Measurements from ENCODE around the gene C1orf159.

C1orf159 gene

GRCh38 chr1:1151306-1151705 is 35.4 kb upstream of the C1orf159 start:
- Mint-ChIP-seq H3K27me3 (ENCODE audit: low read depth, poor library complexity) (peaks cover 20% of the 10 kb centered on the region), H3K27ac (no peak overlapping the region), H3K36me3 (ENCODE audit: low read depth) (peaks cover 19% of the 10 kb centered on the region), H3K4me1 (peaks cover 8% of the 10 kb centered on the region), H3K4me3 (no peak overlapping the region), H3K9me3 (peaks cover 35% of the 10 kb centered on the region)
- DNase-seq, result no peak
- no peak for TF ChIP-seq CTCF (IDR thresholded peaks at IDR 0.05)

DNA sequence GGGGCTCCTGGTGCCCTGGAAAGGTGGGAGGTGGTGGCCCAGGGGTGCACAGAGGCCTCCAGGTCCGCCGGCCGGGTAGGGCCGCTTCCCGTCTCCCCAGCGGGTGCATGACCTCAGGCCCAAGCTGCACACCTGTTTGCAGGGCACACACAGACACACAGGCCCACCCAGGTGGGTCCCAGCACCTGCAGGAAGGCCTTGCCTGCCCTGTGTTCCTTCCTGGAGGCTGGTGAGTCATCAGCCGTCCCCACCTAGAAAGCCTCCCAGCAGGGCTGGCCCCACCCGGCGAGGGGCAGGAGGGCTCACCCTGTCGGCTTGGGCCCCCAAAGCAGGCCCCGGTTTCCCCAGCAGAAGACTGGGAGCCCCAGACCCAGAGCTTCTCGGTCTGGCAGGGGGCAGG is 34.2 kb upstream of the C1orf159 start:
- Mint-ChIP-seq H3K36me3 (ENCODE audit: low read depth) (peaks cover 19% of the 10 kb centered on the region), H3K27ac (no peak overlapping the region), H3K9me3 (peaks cover 29% of the 10 kb centered on the region), H3K27me3 (ENCODE audit: low read depth, poor library complexity) (peaks cover 12% of the 10 kb centered on the region), H3K4me3 (no peak overlapping the region), H3K4me1 (peaks cover 8% of the 10 kb centered on the region)
- no peak for TF ChIP-seq CTCF (IDR thresholded peaks at IDR 0.05)
- no peak for DNase-seq

DNA sequence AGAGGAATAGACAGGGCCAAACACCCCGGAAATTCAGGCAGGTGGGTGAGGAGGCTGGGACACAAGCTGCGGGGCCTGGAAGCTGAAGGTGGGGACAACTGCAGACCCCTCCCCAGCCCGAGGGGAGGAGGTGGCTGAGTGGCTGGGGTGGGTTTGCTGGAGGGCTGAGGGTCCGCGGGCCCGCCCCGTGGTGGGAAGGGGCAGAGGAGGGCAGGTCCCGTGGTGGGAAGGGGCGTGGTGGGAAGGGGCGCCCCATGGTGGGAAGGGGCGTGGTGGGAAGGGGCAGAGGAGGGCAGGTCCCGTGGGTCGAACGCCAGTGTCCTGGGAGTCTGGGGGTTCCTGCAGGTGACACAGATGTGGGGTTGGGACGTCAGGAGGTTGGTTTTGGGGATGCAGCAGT is 33.5 kb upstream of the C1orf159 start:
- Mint-ChIP-seq H3K4me3 (no peak overlapping the region), H3K9me3 (peaks cover 25% of the 10 kb centered on the region), H3K27me3 (ENCODE audit: low read depth, poor library complexity) (peaks cover 11% of the 10 kb centered on the region), H3K36me3 (ENCODE audit: low read depth) (peaks cover 19% of the 10 kb centered on the region), H3K27ac (no peak overlapping the region), H3K4me1 (peaks cover 8% of the 10 kb centered on the region)
- no peak for DNase-seq
- TF ChIP-seq CTCF (IDR thresholded peaks at IDR 0.05), result no peak

GRCh38 chr1:1148569-1148968 is 32.7 kb upstream of the C1orf159 start:
- no peak overlapping the region for H3K27ac Mint-ChIP-seq
- TF ChIP-seq CTCF (IDR thresholded peaks at IDR 0.05), result no peak
- H3K36me3 Mint-ChIP-seq (ENCODE audit: low read depth), result peaks cover 15% of the 10 kb centered on the region
- H3K4me1 Mint-ChIP-seq, result peaks cover 8% of the 10 kb centered on the region
- H3K9me3 Mint-ChIP-seq, result peaks cover 17% of the 10 kb centered on the region
- H3K4me3 Mint-ChIP-seq, result no peak overlapping the region
- DNase-seq, result no peak
- peaks cover 11% of the 10 kb centered on the region for H3K27me3 Mint-ChIP-seq (ENCODE audit: low read depth, poor library complexity)

DNA sequence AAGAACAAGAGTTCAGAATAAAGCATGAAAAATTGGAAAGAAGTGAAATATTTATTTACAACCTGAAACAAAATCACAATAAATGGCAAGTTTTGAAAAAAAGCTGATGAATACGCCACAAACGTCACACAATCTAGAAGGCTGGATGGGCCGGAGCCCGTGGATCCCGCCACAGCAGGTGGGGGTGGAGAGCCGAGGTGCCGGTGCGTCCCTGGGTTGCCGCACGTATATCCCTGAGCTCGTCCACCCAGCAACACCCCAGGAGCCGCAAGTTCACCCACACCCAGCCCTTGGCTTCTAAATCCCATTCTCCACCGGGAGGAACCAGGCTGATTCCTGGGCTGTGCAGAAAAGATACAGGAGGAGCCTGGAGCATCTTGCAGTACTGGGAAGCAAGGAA is 32.2 kb upstream of the C1orf159 start:
- DNase-seq, result no peak
- Mint-ChIP-seq H3K36me3 (ENCODE audit: low read depth) (peaks cover 10% of the 10 kb centered on the region), H3K9me3 (peaks cover 12% of the 10 kb centered on the region), H3K4me1 (peaks cover 8% of the 10 kb centered on the region), H3K4me3 (no peak overlapping the region), H3K27ac (no peak overlapping the region), H3K27me3 (ENCODE audit: low read depth, poor library complexity) (peaks cover 11% of the 10 kb centered on the region)
- no peak for TF ChIP-seq CTCF (IDR thresholded peaks at IDR 0.05)

- TF ChIP-seq CTCF (IDR thresholded peaks at IDR 0.05), result no peak
- H3K4me1 Mint-ChIP-seq, result peaks cover 8% of the 10 kb centered on the region
- no peaks in the 10 kb centered on the region for H3K36me3 Mint-ChIP-seq (ENCODE audit: low read depth)
- H3K4me3 Mint-ChIP-seq, result no peak overlapping the region
- H3K27me3 Mint-ChIP-seq (ENCODE audit: low read depth, poor library complexity), result peaks cover 12% of the 10 kb centered on the region
- peak overlapping the region; percentile 48 for H3K27ac Mint-ChIP-seq
- DNase-seq, result no peak
- no peaks in the 10 kb centered on the region for H3K9me3 Mint-ChIP-seq
These were observed 30.7 kb upstream of the C1orf159 start for GRCh38 chr1:1146596-1146995.

All from nephron progenitor cell (in vitro differentiated cells).